Calu3 (cell line): ENCODE data around the gene GINS1. TPM values are rescaled to one million over a fixed set of nuclear protein-coding genes. Genes with fewer than 3 reads are reported as not detected.

Experiments used
- BruUV-seq: library from RNA; stranded (reverse); fragments of 400-500 nt; replicated peaks from 2 replicates; lab custom pipeline; 2021; lab: Mats Ljungman, UMichigan
- CTCF ChIA-PET: fragments of 300-600 bp; sonication (Branson Sonifier 250); formaldehyde crosslinking; loops from one replicate; lab custom pipeline; 2022; ENCODE audit warnings: antibody characterized with exemption; lab: Charles Lee
- DNase-seq: peaks from one replicate; pipeline ENCODE4 v3.0.0; 2022
- H3K27ac Mint-ChIP-seq: one replicate; pipeline ENCODE4 v1.8.0; 2022; ENCODE audit warnings: mixed read lengths; ENCODE audit not compliant: unreplicated experiment
- H3K27me3 Mint-ChIP-seq: one replicate; pipeline ENCODE4 v1.8.0; 2022; ENCODE audit warnings: mixed read lengths; ENCODE audit not compliant: unreplicated experiment
- H3K36me3 Mint-ChIP-seq: one replicate; pipeline ENCODE4 v1.8.0; 2022; ENCODE audit warnings: mild to moderate bottlenecking, moderate library complexity, mixed read lengths; ENCODE audit not compliant: insufficient read depth, unreplicated experiment
- H3K4me1 Mint-ChIP-seq: one replicate; pipeline ENCODE4 v1.8.0; 2022; ENCODE audit warnings: mild to moderate bottlenecking, low read depth, mixed read lengths; ENCODE audit not compliant: unreplicated experiment
- H3K4me3 Mint-ChIP-seq: one replicate; pipeline ENCODE4 v1.8.0; 2022; ENCODE audit warnings: mild to moderate bottlenecking, low read depth, moderate library complexity, mixed read lengths; ENCODE audit not compliant: unreplicated experiment
- H3K9me3 Mint-ChIP-seq: one replicate; pipeline ENCODE4 v1.8.0; 2022; ENCODE audit warnings: low read depth, mixed read lengths; ENCODE audit not compliant: unreplicated experiment
- intact Hi-C: fragments of 100-400 bp; cut with micrococcal nuclease; formaldehyde crosslinking; loops from one replicate; pipeline ENCODE4 v1.10.0; 2022; ENCODE audit not compliant: unreplicated experiment
- total RNA-seq: library from RNA; stranded (reverse); gene quantifications from 2 replicates; pipeline ENCODE4 v1.2.3, GENCODE V29; 2022
- TF ChIP-seq, protein P1 (sequence below): fragments of 200-600 bp; IDR thresholded peaks from one replicate; pipeline ENCODE4 v1.8.0; 2022; ENCODE audit warnings: antibody characterized with exemption; ENCODE audit not compliant: unreplicated experiment

The GINS1 gene
- total RNA-seq, 1 experiment from 2014 or later = 10.3 TPM

DNA sequence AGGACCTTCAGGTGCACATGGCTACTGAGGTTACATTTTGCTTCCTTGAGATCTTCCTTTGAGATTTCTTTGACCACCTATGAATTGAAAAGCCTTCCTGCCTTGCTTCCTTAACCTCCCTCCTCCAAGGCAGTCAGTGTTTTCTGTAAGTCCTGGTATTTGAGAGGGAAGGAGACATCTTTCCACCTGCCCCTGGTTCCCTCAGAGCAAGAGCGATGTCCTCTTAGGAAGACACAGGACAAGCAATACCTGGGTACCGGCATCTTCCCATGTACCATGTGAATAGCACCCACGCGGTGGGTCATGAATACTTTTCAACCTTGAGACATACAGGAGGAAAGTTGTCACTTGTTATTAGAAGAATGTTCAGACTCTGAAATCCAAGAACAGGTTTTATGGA, 37.1 kb downstream of the GINS1 start:
- TF ChIP-seq, protein P1, sequence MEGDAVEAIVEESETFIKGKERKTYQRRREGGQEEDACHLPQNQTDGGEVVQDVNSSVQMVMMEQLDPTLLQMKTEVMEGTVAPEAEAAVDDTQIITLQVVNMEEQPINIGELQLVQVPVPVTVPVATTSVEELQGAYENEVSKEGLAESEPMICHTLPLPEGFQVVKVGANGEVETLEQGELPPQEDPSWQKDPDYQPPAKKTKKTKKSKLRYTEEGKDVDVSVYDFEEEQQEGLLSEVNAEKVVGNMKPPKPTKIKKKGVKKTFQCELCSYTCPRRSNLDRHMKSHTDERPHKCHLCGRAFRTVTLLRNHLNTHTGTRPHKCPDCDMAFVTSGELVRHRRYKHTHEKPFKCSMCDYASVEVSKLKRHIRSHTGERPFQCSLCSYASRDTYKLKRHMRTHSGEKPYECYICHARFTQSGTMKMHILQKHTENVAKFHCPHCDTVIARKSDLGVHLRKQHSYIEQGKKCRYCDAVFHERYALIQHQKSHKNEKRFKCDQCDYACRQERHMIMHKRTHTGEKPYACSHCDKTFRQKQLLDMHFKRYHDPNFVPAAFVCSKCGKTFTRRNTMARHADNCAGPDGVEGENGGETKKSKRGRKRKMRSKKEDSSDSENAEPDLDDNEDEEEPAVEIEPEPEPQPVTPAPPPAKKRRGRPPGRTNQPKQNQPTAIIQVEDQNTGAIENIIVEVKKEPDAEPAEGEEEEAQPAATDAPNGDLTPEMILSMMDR = no peak
- Mint-ChIP-seq H3K36me3 (no peaks in the 10 kb centered on the region), H3K27ac (no peak overlapping the region), H3K9me3 (no peaks in the 10 kb centered on the region), H3K4me1 (no peaks in the 10 kb centered on the region), H3K27me3 (no peaks in the 10 kb centered on the region), H3K4me3 (no peak overlapping the region)
- DNase-seq = no peak
- no TSS peak for BruUV-seq
- CTCF ChIA-PET = no interaction called here
- intact Hi-C loops = no loop called here

DNA sequence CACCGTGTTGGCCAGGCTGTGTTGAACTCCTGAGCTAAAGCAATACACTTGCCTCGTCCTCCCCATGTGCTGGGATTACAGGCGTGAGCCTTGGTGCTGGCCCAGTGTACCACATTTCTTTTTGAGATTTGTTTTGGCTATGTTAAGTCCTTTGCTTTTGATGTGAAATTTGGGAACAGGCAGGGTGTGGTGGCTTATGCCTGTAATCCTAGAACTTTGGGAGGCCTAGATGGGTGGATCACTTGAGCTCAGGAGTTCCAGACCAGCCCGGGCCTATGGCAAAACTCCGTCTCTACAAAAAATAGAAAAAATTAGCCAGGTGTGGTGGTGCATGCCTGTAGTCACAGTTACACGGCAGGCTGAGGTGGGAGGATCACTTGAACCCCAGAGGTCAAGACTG, 40.2 kb downstream of the GINS1 start:
- TF ChIP-seq, protein P1 = no peak
- no TSS peak for BruUV-seq
- CTCF ChIA-PET = no interaction called here
- H3K36me3 Mint-ChIP-seq = no peaks in the 10 kb centered on the region
- H3K27me3 Mint-ChIP-seq = no peaks in the 10 kb centered on the region
- H3K27ac Mint-ChIP-seq = no peak overlapping the region
- intact Hi-C loops = no loop called here
- H3K9me3 Mint-ChIP-seq = no peaks in the 10 kb centered on the region
- no peaks in the 10 kb centered on the region for H3K4me1 Mint-ChIP-seq
- no peak overlapping the region for H3K4me3 Mint-ChIP-seq
- DNase-seq = no peak

DNA sequence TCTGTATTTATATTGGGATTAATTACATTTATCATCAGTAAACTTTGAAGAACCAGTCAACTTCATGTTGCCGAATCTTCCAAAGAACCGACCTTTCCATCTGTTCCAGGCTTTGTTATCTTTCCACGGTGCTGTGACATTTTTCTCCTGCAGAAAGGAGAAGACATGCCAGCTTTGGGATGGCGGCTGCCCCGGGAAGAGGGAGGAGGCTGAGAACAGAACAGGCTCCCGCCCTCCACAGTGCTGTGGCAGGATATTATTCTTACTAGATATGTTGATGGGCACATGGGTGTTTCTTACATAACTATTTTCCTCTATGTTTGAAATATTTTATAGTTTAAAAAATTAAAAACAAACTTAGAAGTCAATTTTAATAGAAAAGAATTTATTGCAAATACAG, 44.9 kb downstream of the GINS1 start:
- no peaks in the 10 kb centered on the region for H3K36me3 Mint-ChIP-seq
- no TSS peak for BruUV-seq
- no peak overlapping the region for H3K27ac Mint-ChIP-seq
- H3K4me1 Mint-ChIP-seq = no peaks in the 10 kb centered on the region
- H3K9me3 Mint-ChIP-seq = no peaks in the 10 kb centered on the region
- TF ChIP-seq, protein P1 = no peak
- intact Hi-C loops = no loop called here
- H3K27me3 Mint-ChIP-seq = no peaks in the 10 kb centered on the region
- CTCF ChIA-PET = no interaction called here
- DNase-seq = no peak
- no peak overlapping the region for H3K4me3 Mint-ChIP-seq

DNA sequence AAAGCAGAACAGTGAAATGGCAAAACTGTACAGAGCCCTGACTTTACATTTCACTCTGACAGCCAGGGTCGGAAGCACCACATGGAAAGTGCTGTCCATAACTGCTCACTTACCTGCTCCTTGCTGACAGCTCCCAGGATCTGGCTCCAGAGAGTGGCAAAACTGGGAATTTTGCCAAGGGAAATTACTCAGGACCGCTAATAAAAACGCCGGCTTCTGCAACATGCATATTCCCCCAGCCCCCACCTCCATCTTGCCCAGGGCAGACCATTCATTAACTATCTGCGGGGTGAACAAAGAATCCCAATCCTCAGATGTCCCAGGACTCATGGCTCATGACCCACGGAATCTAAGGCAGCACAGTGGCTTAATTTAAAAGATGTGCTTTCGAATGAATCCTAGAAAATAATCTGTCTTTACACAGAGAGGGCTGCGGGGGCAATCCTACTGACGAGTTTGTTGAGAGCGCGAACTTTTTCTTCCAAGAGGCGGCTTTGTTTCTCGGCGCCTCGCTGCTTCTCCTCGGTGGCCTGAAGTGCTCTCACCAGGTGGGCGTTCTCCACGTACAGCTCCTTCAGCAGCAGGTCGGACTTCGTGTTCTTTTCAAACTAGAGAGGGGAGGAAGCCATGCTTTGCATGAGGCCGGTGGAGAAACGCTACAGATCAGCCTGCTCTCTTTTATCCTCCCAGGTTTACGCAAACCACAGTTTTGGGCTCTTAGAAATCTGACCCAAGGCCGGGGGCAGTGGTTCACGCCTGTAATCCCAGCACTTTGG, 45.8 kb downstream of the GINS1 start:
- Mint-ChIP-seq H3K4me1 (no peaks in the 10 kb centered on the region), H3K4me3 (no peak overlapping the region), H3K9me3 (no peaks in the 10 kb centered on the region), H3K27me3 (no peaks in the 10 kb centered on the region), H3K27ac (no peak overlapping the region), H3K36me3 (no peaks in the 10 kb centered on the region)
- no TSS peak for BruUV-seq
- TF ChIP-seq, protein P1 = no peak
- DNase-seq = no peak
- CTCF ChIA-PET = no interaction called here
- intact Hi-C loops = no loop called here
